ENCODE data around the gene ZMYM4. TPM values are rescaled to one million over a fixed set of nuclear protein-coding genes. Genes with fewer than 3 reads are reported as not detected.

ZMYM4 gene
- total and polyA plus RNA-seq, 2 experiments from 2014 or later = 34.9 to 37.7 TPM

GRCh38 chr1:35316264-35316663 is 47.8 kb downstream of the ZMYM4 start:
- no peak overlapping the region for H3K4me2 ChIP-seq (ENCODE audit: unreplicated experiment)
- no peak overlapping the region for H3K4me3 ChIP-seq
- H3K9me2 ChIP-seq (ENCODE audit: insufficient read depth) = no peaks in the 10 kb centered on the region
- no peaks in the 10 kb centered on the region for H3K9me3 ChIP-seq (ENCODE audit: low read depth)
- TF ChIP-seq EZH2phosphoT487 (IDR thresholded peaks at IDR 0.05; ENCODE audit: insufficient read depth, low read depth) (no peak), EZH2 (IDR thresholded peaks at IDR 0.05; ENCODE audit: insufficient read depth, poor library complexity, severe bottlenecking) (no peak)
- no peaks in the 10 kb centered on the region; the same call in 1 of the 2 replicates for H4K20me1 ChIP-seq (ENCODE audit: insufficient read depth)
- no peaks in the 10 kb centered on the region; the same call in 1 of the 2 replicates for H3K36me3 ChIP-seq (ENCODE audit: low read depth)
- H3K27ac ChIP-seq = no peak overlapping the region
- DNase-seq = peak; percentile 31
- H3K4me1 ChIP-seq (ENCODE audit: insufficient read depth) = peaks cover 17% of the 10 kb centered on the region
- H3K27me3 ChIP-seq (replicated peaks; ENCODE audit: insufficient read depth) = no peaks in the 10 kb centered on the region
- no peak overlapping the region for H3K9ac ChIP-seq
- peaks cover 14% of the 10 kb centered on the region for H3F3A ChIP-seq (ENCODE audit: insufficient read depth)
- H2AFZ ChIP-seq = no peak overlapping the region
- in situ Hi-C loops (cut with MboI) = no loop called here
- WGBS, 2 experiments (ENCODE audit: low coverage in 1 of 2, low lambda C conversion rate in 2 of 2, missing lambda C conversion rate in 2 of 2) = 56 to 67% methylated on average over 1 of the region's 1 CpG
- peaks cover 100% of the 10 kb centered on the region for H3K79me2 ChIP-seq (ENCODE audit: insufficient read depth)

- Histone ChIP-seq H3F3A (ENCODE audit: insufficient read depth) (peaks cover 26% of the 10 kb centered on the region), H3K9ac (no peak overlapping the region), H2AFZ (no peak overlapping the region), H3K27me3 (replicated peaks; ENCODE audit: insufficient read depth) (no peaks in the 10 kb centered on the region), H3K79me2 (ENCODE audit: insufficient read depth) (peaks cover 100% of the 10 kb centered on the region), H3K9me2 (ENCODE audit: insufficient read depth) (no peaks in the 10 kb centered on the region), H4K20me1 (ENCODE audit: insufficient read depth) (no peaks in the 10 kb centered on the region; the same call in 1 of the 2 replicates), H3K36me3 (ENCODE audit: low read depth) (no peaks in the 10 kb centered on the region), H3K27ac (no peak overlapping the region), H3K9me3 (ENCODE audit: low read depth) (no peaks in the 10 kb centered on the region), H3K4me3 (no peak overlapping the region), H3K4me1 (ENCODE audit: insufficient read depth) (peaks cover 27% of the 10 kb centered on the region), H3K4me2 (ENCODE audit: unreplicated experiment) (no peak overlapping the region)
- DNase-seq = peak; percentile 56
- 91 to 94% methylated on average over 4 of the region's 4 CpGs for WGBS, 2 experiments (ENCODE audit: low coverage in 1 of 2, low lambda C conversion rate in 2 of 2, missing lambda C conversion rate in 2 of 2)
- in situ Hi-C loops (cut with MboI) = no loop called here
- TF ChIP-seq EZH2phosphoT487 (IDR thresholded peaks at IDR 0.05; ENCODE audit: insufficient read depth, low read depth) (no peak), EZH2 (IDR thresholded peaks at IDR 0.05; ENCODE audit: insufficient read depth, poor library complexity, severe bottlenecking) (no peak)
Observed at GRCh38 chr1:35319988-35320713, 51.6 kb downstream of the ZMYM4 start.

- H3F3A ChIP-seq (ENCODE audit: insufficient read depth) = peaks cover 26% of the 10 kb centered on the region
- H3K27me3 ChIP-seq (replicated peaks; ENCODE audit: insufficient read depth) = no peaks in the 10 kb centered on the region
- peaks cover 30% of the 10 kb centered on the region for H3K4me1 ChIP-seq (ENCODE audit: insufficient read depth)
- no peak overlapping the region for H3K27ac ChIP-seq
- H3K9me3 ChIP-seq (ENCODE audit: low read depth) = no peaks in the 10 kb centered on the region
- no peak overlapping the region for H3K4me2 ChIP-seq (ENCODE audit: unreplicated experiment)
- TF ChIP-seq EZH2 (IDR thresholded peaks at IDR 0.05; ENCODE audit: insufficient read depth, poor library complexity, severe bottlenecking) = no peak
- TF ChIP-seq EZH2phosphoT487 (IDR thresholded peaks at IDR 0.05; ENCODE audit: insufficient read depth, low read depth) = no peak
- no peak for DNase-seq
- no peaks in the 10 kb centered on the region for H3K36me3 ChIP-seq (ENCODE audit: low read depth)
- H3K4me3 ChIP-seq = no peak overlapping the region
- 71% methylated on average over 3 of the region's 3 CpGs for WGBS, 2 experiments (ENCODE audit: low coverage in 1 of 2, low lambda C conversion rate in 2 of 2, missing lambda C conversion rate in 2 of 2)
- no peak overlapping the region for H2AFZ ChIP-seq
- in situ Hi-C loops (cut with MboI) = no loop called here
- H3K79me2 ChIP-seq (ENCODE audit: insufficient read depth) = peaks cover 100% of the 10 kb centered on the region
- no peaks in the 10 kb centered on the region for H3K9me2 ChIP-seq (ENCODE audit: insufficient read depth)
- no peaks in the 10 kb centered on the region; the same call in 1 of the 2 replicates for H4K20me1 ChIP-seq (ENCODE audit: insufficient read depth)
- no peak overlapping the region for H3K9ac ChIP-seq
Observed at GRCh38 chr1:35320937-35321336, 52.4 kb downstream of the ZMYM4 start.

- 0 out of 2 replicates have a peak overlapping the region, but pooled peaks have one; percentile 14 for H3K9ac ChIP-seq
- 40 to 65% methylated on average over 1 of the region's 1 CpG for WGBS, 2 experiments (ENCODE audit: low coverage in 1 of 2, low lambda C conversion rate in 2 of 2, missing lambda C conversion rate in 2 of 2)
- peak overlapping the region; percentile 17; the same call in 1 of the 2 replicates for H3K4me3 ChIP-seq
- DNase-seq = peak; percentile 64
- H3K79me2 ChIP-seq (ENCODE audit: insufficient read depth) = peaks cover 100% of the 10 kb centered on the region
- no peaks in the 10 kb centered on the region; the same call in 1 of the 2 replicates for H4K20me1 ChIP-seq (ENCODE audit: insufficient read depth)
- peaks cover 22% of the 10 kb centered on the region for H3K4me1 ChIP-seq (ENCODE audit: insufficient read depth)
- H3K4me2 ChIP-seq (ENCODE audit: unreplicated experiment) = peak overlapping the region; percentile 63
- in situ Hi-C loops (cut with MboI) = no loop called here
- peak overlapping the region; percentile 42 for H3K27ac ChIP-seq
- peaks cover 22% of the 10 kb centered on the region for H3F3A ChIP-seq (ENCODE audit: insufficient read depth)
- no peaks in the 10 kb centered on the region for H3K27me3 ChIP-seq (replicated peaks; ENCODE audit: insufficient read depth)
- no peaks in the 10 kb centered on the region for H3K9me2 ChIP-seq (ENCODE audit: insufficient read depth)
- H3K9me3 ChIP-seq (ENCODE audit: low read depth) = no peaks in the 10 kb centered on the region
- peak overlapping the region; percentile 58 for H2AFZ ChIP-seq
- TF ChIP-seq EZH2 (IDR thresholded peaks at IDR 0.05; ENCODE audit: insufficient read depth, poor library complexity, severe bottlenecking) = no peak
- TF ChIP-seq EZH2phosphoT487 (IDR thresholded peaks at IDR 0.05; ENCODE audit: insufficient read depth, low read depth) = no peak
- H3K36me3 ChIP-seq (ENCODE audit: low read depth) = peaks cover 10% of the 10 kb centered on the region; the same call in 1 of the 2 replicates
Observed at GRCh38 chr1:35324486-35324885, 56.0 kb downstream of the ZMYM4 start.

All from GM23248 (cell line).